ENCODE results near the gene CREG1.

DNA sequence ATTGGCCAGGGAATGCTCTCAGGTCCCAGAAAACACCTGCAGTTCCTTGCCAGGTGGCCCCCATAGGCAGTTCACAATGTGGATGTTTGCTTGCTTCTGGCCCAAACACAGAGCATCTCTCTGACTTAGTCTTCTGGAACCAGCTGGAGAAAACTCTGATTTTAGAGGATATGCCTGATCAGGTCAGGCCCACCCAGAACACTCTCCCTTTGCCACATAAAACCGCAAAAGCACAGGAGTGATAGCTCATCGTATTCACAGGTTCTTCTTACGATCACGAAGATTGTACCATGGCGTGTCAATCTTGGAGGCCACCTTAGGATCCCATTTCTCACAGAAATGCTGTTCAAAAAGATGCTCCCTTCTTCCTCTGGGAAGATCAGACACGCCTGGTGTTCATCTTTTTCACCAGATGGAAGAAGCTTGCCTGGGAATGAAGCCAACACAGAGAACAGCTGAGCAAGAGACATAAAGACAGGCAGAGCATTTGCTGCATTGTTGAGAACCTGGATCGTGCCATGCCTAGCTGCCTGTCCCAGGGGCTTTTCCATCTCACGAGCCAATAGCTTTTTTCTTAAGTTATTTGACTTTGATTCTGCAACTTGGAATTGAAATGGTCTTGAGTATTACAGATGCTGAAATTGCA lies 23.6 kb downstream of the CREG1 start:
- no peak for TF ChIP-seq GATA2 (IDR thresholded peaks at IDR 0.05; ENCODE audit: low read depth, low read length)
- no peak for TF ChIP-seq GATA3 (IDR thresholded peaks at IDR 0.05; ENCODE audit: low read depth, low read length)

Data from SH-SY5Y (cell line).